K562 (cell line): ENCODE results near the gene PITPNC1. TPM values are rescaled to one million over a fixed set of nuclear protein-coding genes. Genes with fewer than 3 reads are reported as not detected.

Experiments
- ATAC-seq: fragments of 200-7000 bp; cut with Tn5 transposase; 3 replicates; pipeline ENCODE4 v1.9.1; 2020; ENCODE audit warnings: moderate library complexity
- BruUV-seq: library from RNA; stranded (reverse); fragments of 400-500 nt; replicated peaks from 2 replicates; lab custom pipeline; 2021; lab: Mats Ljungman, UMichigan
- CTCF ChIA-PET: fragments of 300-600 bp; formaldehyde crosslinking; extraction: SDS; loops from one replicate; lab custom pipeline; 2021; ENCODE audit warnings: low intra/inter-chr PET ratio; lab: Yijun Ruan, JAX
- POLR2A ChIA-PET: fragments of 300-600, 350-650 bp; sonication (Branson Sonifier 250); formaldehyde crosslinking; extraction: SDS; loops from one replicate; lab custom pipeline; 2021; ENCODE audit warnings: antibody characterized with exemption, inconsistent platforms; lab: Yijun Ruan, JAX
- DNase-seq, 4 experiments: peaks; one replicate each; pipeline versions ENCODE4 v3.0.0 to v3.0.0-alpha.2; 2011 to 2018; ENCODE audit warnings: low spot score in 3 of 4, mixed read lengths in 3 of 4; ENCODE audit errors: extremely low read depth in 1 of 4
- FAIRE-seq: peaks from 2 replicates; lab custom pipeline; 2011; peaks lifted over from hg19 to GRCh38; lab: Jason Lieb, UNC
- H2AFZ ChIP-seq: 2 replicates; pipeline ENCODE4 v1.6.0; 2011; ENCODE audit warnings: low read depth, low read length, control low read depth, inconsistent platforms
- H3K27ac ChIP-seq: fragments of 200-600 bp; 3 replicates; pipeline ENCODE4 v1.8.0; 2011; ENCODE audit warnings: low read depth, mild to moderate bottlenecking, control low read depth, inconsistent platforms, low read length, moderate library complexity, mixed read lengths; ENCODE audit errors: extremely low read depth
- H3K27me3 ChIP-seq, 2 experiments: fragments of 300-600 bp in 1 of 2; 2 replicates in 1 of 2; 3 replicates in 1 of 2; pipeline versions ENCODE4 v1.6.0 to v1.8.0; 2011; ENCODE audit warnings: inconsistent platforms in 2 of 2, low read length in 2 of 2, mild to moderate bottlenecking in 1 of 2, mixed read lengths in 1 of 2, moderate library complexity in 1 of 2; ENCODE audit not compliant: control insufficient read depth in 2 of 2, insufficient read depth in 2 of 2
- H3K36me3 ChIP-seq: fragments of 300-600 bp; 3 replicates; pipeline ENCODE4 v1.8.0; 2011; ENCODE audit warnings: mild to moderate bottlenecking, low read length, inconsistent platforms; ENCODE audit not compliant: control insufficient read depth, insufficient read depth
- H3K4me1 ChIP-seq, 2 experiments: fragments of 200-600 bp in 1 of 2; replicated peaks in 1 of 2; 2 replicates in 1 of 2; 3 replicates in 1 of 2; pipeline versions ENCODE4 v1.5.1 to v1.8.0; 2011; ENCODE audit warnings: inconsistent platforms in 2 of 2, low read length in 2 of 2, mild to moderate bottlenecking in 1 of 2, mixed read lengths in 1 of 2, moderate library complexity in 1 of 2; ENCODE audit not compliant: control insufficient read depth in 2 of 2, insufficient read depth in 2 of 2
- H3K4me2 ChIP-seq: 2 replicates; pipeline ENCODE4 v1.6.1; 2011; ENCODE audit warnings: low read length, control low read depth, inconsistent platforms, mixed read lengths; ENCODE audit not compliant: insufficient read depth
- H3K4me3 ChIP-seq: fragments of 200-600 bp; sonication (generic), shearing (Covaris generic); 2 replicates; pipeline ENCODE4 v1.5.1; 2016; ENCODE audit warnings: control low read depth, inconsistent platforms
- H3K79me2 ChIP-seq: fragments of 200-600 bp; 3 replicates; pipeline ENCODE4 v1.8.0; 2011; ENCODE audit warnings: low read length, inconsistent platforms; ENCODE audit not compliant: control insufficient read depth, insufficient read depth
- H3K9ac ChIP-seq, 2 experiments: 2 replicates each; pipeline versions ENCODE4 v1.6.0 to v1.6.1; 2011; ENCODE audit warnings: low read depth in 2 of 2, low read length in 2 of 2, control low read depth in 1 of 2, inconsistent platforms in 1 of 2, mild to moderate bottlenecking in 1 of 2, mixed read lengths in 1 of 2; ENCODE audit not compliant: insufficient read depth in 1 of 2
- H3K9me1 ChIP-seq: one replicate; pipeline ENCODE4 v1.6.0; 2011; ENCODE audit warnings: inconsistent platforms, mild to moderate bottlenecking, low read length, moderate library complexity; ENCODE audit not compliant: control insufficient read depth, insufficient read depth
- H3K9me3 ChIP-seq: replicated peaks from 2 replicates; pipeline ENCODE4 v1.5.1; 2011; ENCODE audit warnings: low read depth, low read length, inconsistent platforms; ENCODE audit not compliant: control insufficient read depth, insufficient read depth
- H4K20me1 ChIP-seq: replicated peaks from 2 replicates; pipeline ENCODE4 v1.6.1; 2011; ENCODE audit warnings: low read length, inconsistent platforms, mixed read lengths; ENCODE audit not compliant: control insufficient read depth, insufficient read depth
- BRCA1 ChIP-seq, 2 experiments: fragments of 450-650 bp in 1 of 2; sonication (generic) in 1 of 2; formaldehyde crosslinking in 1 of 2; IDR thresholded peaks; 2 replicates each; pipeline versions ENCODE4 v1.5.0 to v1.6.1; 2017 to 2020; ENCODE audit warnings: mild to moderate bottlenecking in 1 of 2, missing genetic modification reagents in 1 of 2
- CREM ChIP-seq: IDR thresholded peaks from 2 replicates; pipeline ENCODE4 v1.6.1; 2014; ENCODE audit warnings: antibody characterized with exemption, low read depth
- CTBP1 ChIP-seq: fragments of 450-650 bp; IDR thresholded peaks from 2 replicates; pipeline ENCODE4 v1.6.1; 2016; ENCODE audit warnings: borderline replicate concordance
- FOSL1 ChIP-seq: fragments of 200-800 bp; sonication (Bioruptor generic); conservative IDR thresholded peaks from 2 replicates; pipeline ENCODE4 v1.6.1; 2016; ENCODE audit warnings: missing genetic modification characterization, missing compliant biosample characterization
- NCOA2 ChIP-seq, 2 experiments: fragments of 450-650 bp; IDR thresholded peaks; 2 replicates each; pipeline ENCODE4 v1.6.1; 2018; ENCODE audit warnings: mild to moderate bottlenecking in 2 of 2, moderate library complexity in 1 of 2; ENCODE audit not compliant: partially characterized antibody in 2 of 2
- NCOA4 ChIP-seq: fragments of 450-650 bp; IDR thresholded peaks from 2 replicates; pipeline ENCODE4 v1.6.1; 2018; ENCODE audit warnings: mild to moderate bottlenecking; ENCODE audit not compliant: partially characterized antibody
- POLR3G ChIP-seq: IDR thresholded peaks from 2 replicates; pipeline ENCODE4 v1.6.1; 2011; ENCODE audit not compliant: insufficient read length, insufficient replicate concordance; ENCODE audit errors: extremely low read depth
- TARDBP ChIP-seq: fragments of 450-650 bp; IDR thresholded peaks from 2 replicates; pipeline ENCODE4 v1.6.1; 2016
- XRCC4 ChIP-seq: IDR thresholded peaks from one replicate; pipeline ENCODE4 v1.6.1; 2011; ENCODE audit not compliant: insufficient read depth, insufficient read length; ENCODE audit errors: extremely low read depth
- ZKSCAN3 ChIP-seq: fragments of 250-450 bp; sonication (Bioruptor Pico); IDR thresholded peaks from 2 replicates; pipeline ENCODE4 v1.4.0; 2020
- ZNF143 ChIP-seq: sonication (generic); formaldehyde crosslinking; IDR thresholded peaks from 2 replicates; pipeline ENCODE4 v1.9.0; 2022; ENCODE audit warnings: mild to moderate bottlenecking, missing genetic modification reagents
- ZNF175 ChIP-seq: fragments of 200-800 bp; sonication (Bioruptor generic); IDR thresholded peaks from 2 replicates; pipeline ENCODE4 v1.6.1; 2016; ENCODE audit warnings: low read depth, mild to moderate bottlenecking, missing genetic modification characterization, missing compliant biosample characterization
- ZNF764 ChIP-seq: fragments of 250-450 bp; sonication (Bioruptor Pico); IDR thresholded peaks from 2 replicates; pipeline ENCODE4 v1.4.0; 2020; ENCODE audit warnings: low read depth, mild to moderate bottlenecking, moderate library complexity
- WGBS: fragments of 100-300 bp; shearing (Covaris generic); methylation state at CpG from one replicate; pipeline ENCODE4 v1.1.6; 2016; ENCODE audit warnings: low coverage, mixed read lengths; ENCODE audit not compliant: insufficient coverage; ENCODE audit errors: missing lambda C conversion rate; 5-methylcytosine and 5-hydroxymethylcytosine counted together
- in situ Hi-C: fragments of 300-500 bp; cut with MboI; formaldehyde crosslinking; loops from 4 replicates; pipeline ENCODE4 v1.15.0; 2018; ENCODE audit warnings: inconsistent platforms, mixed read lengths
- intact Hi-C: fragments of 100-400 bp; cut with micrococcal nuclease; formaldehyde crosslinking; loops from 2 replicates; pipeline ENCODE4 v1.14.2; 2022
- polyA plus RNA-seq, 8 experiments: library from polyadenylated mRNA; depleted of rRNA in 4 of 8; stranded (reverse) in 5 of 8; unstranded in 3 of 8; fragments of >200 nt; fragmentation: Nextera tagmentation in 2 of 8; fragmentation: Illumina TruSeq in 1 of 8; extraction: Ambion mirVana in 2 of 8; extraction: Trizol in 1 of 8; gene quantifications; 2 replicates each; pipeline versions ENCODE4 v1.2.1 to v1.2.3, GENCODE V29; 2011 to 2014; ENCODE audit warnings: inconsistent platforms in 1 of 8, missing spikeins in 1 of 8
- total RNA-seq, 7 experiments: library from RNA; depleted of rRNA in 6 of 7; stranded (reverse); fragments of >200 nt in 6 of 7; fragmentation: Illumina TruSeq in 2 of 7; extraction: Trizol in 2 of 7; gene quantifications; 2 replicates each; pipeline versions ENCODE4 v1.2.1 to v1.2.3, GENCODE V29; 2011 to 2021; ENCODE audit warnings: low replicate concordance in 1 of 7
- TF ChIP-seq, protein P1 (sequence below): fragments of 150-350 bp; IDR thresholded peaks from 2 replicates; pipeline ENCODE4 v1.6.1; 2014; ENCODE audit warnings: low read depth, mild to moderate bottlenecking, low read length, borderline replicate concordance

Gene PITPNC1
- total and polyA plus RNA-seq, 9 of the 15 experiments (the other 6 are each of a cell fraction or from before 2014, with no cell fraction given) = 0.11 to 1.1 (median 0.65) TPM

DNA sequence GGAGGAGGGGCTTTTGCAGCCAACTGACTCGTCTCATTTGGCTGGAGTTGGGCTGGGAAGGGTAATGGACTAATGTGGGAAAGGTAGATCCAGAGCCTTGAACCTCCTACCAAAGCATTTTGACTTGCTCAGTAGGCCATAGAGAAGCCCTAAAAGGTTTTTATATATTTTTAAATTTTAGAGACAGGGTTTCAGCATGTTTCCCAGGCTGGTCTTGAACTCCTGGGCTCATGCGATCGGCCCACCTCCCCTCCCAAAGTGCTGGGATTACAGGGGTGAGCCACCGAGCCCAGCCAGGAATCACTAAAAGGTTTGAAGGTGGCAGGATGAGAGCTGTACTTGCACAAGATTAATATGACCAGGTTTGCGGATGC is 2.0 kb upstream of the PITPNC1 start:
- ChIA-PET CTCF (interaction anchor here (1.5 kb wide), 1 partner anchor 100 kb away, joined by 3 read pairs; no protein-coding TSS in a partner anchor), POLR2A (no interaction called here)
- Histone ChIP-seq H4K20me1 (0 out of 2 replicates have a peak, but pooled peaks cover 8% of the 10 kb centered on the region), H3K36me3 (no peaks in the 10 kb centered on the region), H3K9me1 (no peaks in the 10 kb centered on the region), H3K9me3 (peaks cover 6% of the 10 kb centered on the region; the same call in 1 of the 2 replicates), H3K4me1 (peaks cover 18 to 49% of the 10 kb centered on the region in 2 experiments; a peak in 4 of 5 replicates), H3K27ac (peak overlapping the region; percentile 36; the same call in 1 of the 3 replicates), H3K79me2 (no peaks in the 10 kb centered on the region), H2AFZ (peak overlapping the region; percentile 76; the same call in 1 of the 2 replicates), H3K9ac (peak overlapping the region in 1 of 2 experiments; percentile 61; a peak in 1 of 4 replicates), H3K27me3 (peaks cover 9 to 10% of the 10 kb centered on the region in 2 experiments; a peak in 3 of 5 replicates), H3K4me3 (no peak overlapping the region), H3K4me2 (peak overlapping the region; percentile 67)
- no TSS peak for BruUV-seq
- TF ChIP-seq CREM (no peak), ZKSCAN3 (no peak), BRCA1 (IDR thresholded peaks at IDR 0.05) (no peak), BRCA1 (CRISPR knock-in tag; IDR thresholded peaks at IDR 0.05) (no peak), ZNF764 (CRISPR knock-in tag) (no peak), ZNF175 (CRISPR knock-in tag) (no peak), POLR3G (no peak), XRCC4 (no peak), FOSL1 (tag) (no peak), ZNF143 (CRISPR knock-in tag) (no peak), CTBP1 (no peak), NCOA2 (IDR thresholded peaks at IDR 0.05; ENCODE audit: partially characterized antibody in 2 of 2) (no peak), TARDBP (no peak), NCOA4 (no peak)
- TF ChIP-seq, protein P1, sequence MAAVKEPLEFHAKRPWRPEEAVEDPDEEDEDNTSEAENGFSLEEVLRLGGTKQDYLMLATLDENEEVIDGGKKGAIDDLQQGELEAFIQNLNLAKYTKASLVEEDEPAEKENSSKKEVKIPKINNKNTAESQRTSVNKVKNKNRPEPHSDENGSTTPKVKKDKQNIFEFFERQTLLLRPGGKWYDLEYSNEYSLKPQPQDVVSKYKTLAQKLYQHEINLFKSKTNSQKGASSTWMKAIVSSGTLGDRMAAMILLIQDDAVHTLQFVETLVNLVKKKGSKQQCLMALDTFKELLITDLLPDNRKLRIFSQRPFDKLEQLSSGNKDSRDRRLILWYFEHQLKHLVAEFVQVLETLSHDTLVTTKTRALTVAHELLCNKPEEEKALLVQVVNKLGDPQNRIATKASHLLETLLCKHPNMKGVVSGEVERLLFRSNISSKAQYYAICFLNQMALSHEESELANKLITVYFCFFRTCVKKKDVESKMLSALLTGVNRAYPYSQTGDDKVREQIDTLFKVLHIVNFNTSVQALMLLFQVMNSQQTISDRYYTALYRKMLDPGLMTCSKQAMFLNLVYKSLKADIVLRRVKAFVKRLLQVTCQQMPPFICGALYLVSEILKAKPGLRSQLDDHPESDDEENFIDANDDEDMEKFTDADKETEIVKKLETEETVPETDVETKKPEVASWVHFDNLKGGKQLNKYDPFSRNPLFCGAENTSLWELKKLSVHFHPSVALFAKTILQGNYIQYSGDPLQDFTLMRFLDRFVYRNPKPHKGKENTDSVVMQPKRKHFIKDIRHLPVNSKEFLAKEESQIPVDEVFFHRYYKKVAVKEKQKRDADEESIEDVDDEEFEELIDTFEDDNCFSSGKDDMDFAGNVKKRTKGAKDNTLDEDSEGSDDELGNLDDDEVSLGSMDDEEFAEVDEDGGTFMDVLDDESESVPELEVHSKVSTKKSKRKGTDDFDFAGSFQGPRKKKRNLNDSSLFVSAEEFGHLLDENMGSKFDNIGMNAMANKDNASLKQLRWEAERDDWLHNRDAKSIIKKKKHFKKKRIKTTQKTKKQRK = no peak
- DNase-seq (no peak), FAIRE-seq (no peak), ATAC-seq (no peak)
- intact Hi-C loops = loop anchor here (5.0 kb wide), 3 partner anchors 102 to 312 kb away; no protein-coding TSS in a partner anchor
- WGBS = 41% methylated on average over 5 of the region's 5 CpGs
- in situ Hi-C loops = loop anchor here (25.0 kb wide), 1 partner anchor 312 kb away; no protein-coding TSS in a partner anchor
